HepG2 (cell line): Measurements from ENCODE around the gene GATD1. TPM values are rescaled to one million over a fixed set of nuclear protein-coding genes. Genes with fewer than 3 reads are reported as not detected.

Source experiments
- ARID5B ChIP-seq: IDR thresholded peaks from 2 replicates; pipeline ENCODE4 v1.4.0; 2020; ENCODE audit warnings: mild to moderate bottlenecking, missing genetic modification reagents
- EEA1 ChIP-seq: sonication (generic); formaldehyde crosslinking; IDR thresholded peaks from 2 replicates; pipeline ENCODE4 v1.5.1; 2020; ENCODE audit warnings: mild to moderate bottlenecking, missing genetic modification reagents, borderline replicate concordance
- ESRRA ChIP-seq: sonication (generic); formaldehyde crosslinking; IDR thresholded peaks from 2 replicates; pipeline ENCODE4 v1.5.1; 2020; ENCODE audit warnings: mild to moderate bottlenecking, low read depth, missing genetic modification reagents
- KDM3A ChIP-seq: IDR thresholded peaks from 2 replicates; pipeline ENCODE4 v1.6.1; 2018; ENCODE audit warnings: low read depth, missing compliant biosample characterization
- MTF2 ChIP-seq: sonication (generic); formaldehyde crosslinking; IDR thresholded peaks from 2 replicates; pipeline ENCODE4 v1.5.0; 2020; ENCODE audit warnings: missing genetic modification reagents, borderline replicate concordance
- PAF1 ChIP-seq: IDR thresholded peaks from 2 replicates; pipeline ENCODE4 v1.6.1; 2016; ENCODE audit warnings: missing genetic modification reagents, missing compliant biosample characterization
- POLR2A ChIP-seq, 2 experiments: IDR thresholded peaks; 2 replicates each; pipeline ENCODE4 v1.6.1; 2011; ENCODE audit warnings: low read depth in 2 of 2, low read length in 2 of 2, mild to moderate bottlenecking in 1 of 2, moderate library complexity in 1 of 2; ENCODE audit not compliant: insufficient read depth in 1 of 2
- SIN3A ChIP-seq: IDR thresholded peaks from 2 replicates; pipeline ENCODE4 v1.6.1; 2011; ENCODE audit warnings: low read depth, mild to moderate bottlenecking, control low read depth, low read length, borderline replicate concordance
- SKI ChIP-seq: fragments of 450-650 bp; IDR thresholded peaks from one replicate; pipeline ENCODE4 v1.6.1; 2018; ENCODE audit warnings: mild to moderate bottlenecking; ENCODE audit not compliant: partially characterized antibody
- SOX6 ChIP-seq, 2 experiments: fragments of 450-650 bp in 1 of 2; sonication (generic) in 1 of 2; formaldehyde crosslinking in 1 of 2; IDR thresholded peaks; 2 replicates each; pipeline versions ENCODE4 v1.4.0 to v1.6.1; 2017 to 2020; ENCODE audit warnings: antibody characterized with exemption in 1 of 2, mild to moderate bottlenecking in 1 of 2, missing genetic modification reagents in 1 of 2
- TFDP1 ChIP-seq: IDR thresholded peaks from 2 replicates; pipeline ENCODE4 v1.6.1; 2016; ENCODE audit warnings: missing compliant biosample characterization, missing genetic modification reagents, borderline replicate concordance
- U2AF1 ChIP-seq: fragments of 200-400 bp; formaldehyde crosslinking; optimal IDR thresholded peaks from 2 replicates; pipeline ENCODE3; 2017; ENCODE audit warnings: mild to moderate bottlenecking, low read depth, low read length
- ZBTB34 ChIP-seq: sonication (generic); formaldehyde crosslinking; IDR thresholded peaks from 2 replicates; pipeline ENCODE4 v1.8.0; 2022; ENCODE audit warnings: mild to moderate bottlenecking, missing genetic modification reagents
- ZBTB39 ChIP-seq: sonication (generic); formaldehyde crosslinking; IDR thresholded peaks from 2 replicates; pipeline ENCODE4 v1.5.0; 2020; ENCODE audit warnings: missing genetic modification reagents
- ZNF232 ChIP-seq: sonication (generic); formaldehyde crosslinking; IDR thresholded peaks from 2 replicates; pipeline ENCODE4 v1.4.0; 2020; ENCODE audit warnings: missing genetic modification reagents, borderline replicate concordance
- ZNF234 ChIP-seq: sonication (generic); formaldehyde crosslinking; conservative IDR thresholded peaks from 2 replicates; pipeline ENCODE4 v1.5.1; 2020; ENCODE audit warnings: mild to moderate bottlenecking, missing genetic modification reagents
- ZNF326 ChIP-seq: sonication (generic); formaldehyde crosslinking; IDR thresholded peaks from 2 replicates; pipeline ENCODE4 v1.4.0; 2020; ENCODE audit warnings: missing genetic modification reagents, borderline replicate concordance
- polyA plus RNA-seq, 8 experiments: library from polyadenylated mRNA; depleted of rRNA in 3 of 8; stranded (reverse) in 7 of 8; unstranded in 1 of 8; fragments of >200 nt; fragmentation: Illumina TruSeq in 4 of 8; extraction: Trizol in 4 of 8; gene quantifications; 2 replicates each; pipeline versions ENCODE4 v1.2.1 to v1.2.3, GENCODE V29; 2011 to 2016; ENCODE audit warnings: low read depth in 4 of 8, missing spikeins in 1 of 8, mixed read lengths in 1 of 8; ENCODE audit not compliant: insufficient read depth in 1 of 8
- total RNA-seq, 5 experiments: library from RNA; depleted of rRNA; stranded (reverse); fragments of >200 nt; fragmentation: Illumina TruSeq; extraction: Trizol; gene quantifications; 2 replicates each; pipeline ENCODE4 v1.2.3, GENCODE V29; 2016; ENCODE audit warnings: low read depth in 1 of 5

The GATD1 gene
- total and polyA plus RNA-seq, 2 of the 13 experiments (the other 11 are each of a cell fraction or from before 2014, with no cell fraction given), result 31.3 to 60.5 TPM

GRCh38 chr11:727859-728748 lies 49.2 kb downstream of the GATD1 start (continued):
- peak; percentile 51; the same call in 1 of the 2 replicates for TF ChIP-seq ARID5B
- 0 out of 2 replicates have a peak, but pooled peaks have one; percentile 33 for TF ChIP-seq ZNF232 (CRISPR knock-in tag)
- no peak for TF ChIP-seq EEA1
- peak; percentile 66 for TF ChIP-seq SKI
- TF ChIP-seq MTF2 (CRISPR knock-in tag), result no peak
- peak; percentile 70 for TF ChIP-seq ZBTB34 (CRISPR knock-in tag)
- TF ChIP-seq TFDP1 (CRISPR knock-in tag), result no peak
- peak; percentile 80; the same call in 1 of the 2 replicates for TF ChIP-seq ZNF326
- TF ChIP-seq PAF1 (CRISPR knock-in tag), result peak; percentile 96
- peak; percentile 33 to 45 for TF ChIP-seq POLR2A (IDR thresholded peaks at IDR 0.05; ENCODE audit: insufficient read depth in 1 of 2, low read depth in 2 of 2, low read length in 2 of 2)
- TF ChIP-seq U2AF1, result peak; percentile 75
- TF ChIP-seq SOX6 (IDR thresholded peaks at IDR 0.05), result no peak
- TF ChIP-seq SOX6 (CRISPR knock-in tag; IDR thresholded peaks at IDR 0.05), result peak; percentile 69
- peak; percentile 88; the same call in 1 of the 2 replicates for TF ChIP-seq KDM3A
- no peak for TF ChIP-seq ZNF234
- no peak for TF ChIP-seq ESRRA (CRISPR knock-in tag)
- TF ChIP-seq SIN3A, result no peak
- TF ChIP-seq ZBTB39 (CRISPR knock-in tag), result no peak
